Medulla oblongata (tissue), 1 donor: ENCODE results near the gene SOCS1.
A peak's percentile ranks its signal among the peaks of the same experiment; 100 is the strongest.

Experiments used
- DNase-seq: peaks from one replicate; pipeline ENCODE4 v3.0.0-alpha.2; 2015; ENCODE audit errors: extremely low spot score

The SOCS1 gene

GRCh38 chr16:11285842-11286241 is 29.8 kb upstream of the SOCS1 start:
- DNase-seq, result no peak

GRCh38 chr16:11283820-11284248 is 27.8 kb upstream of the SOCS1 start:
- no peak for DNase-seq

- DNase-seq, result no peak
These were observed 24.9 kb upstream of the SOCS1 start, which contains the start of gene PRM1 for GRCh38 chr16:11280616-11281522. Gene PRM1 (minus strand): TSS chr16:11281330. CDS start chr16:11281238, 92 bp downstream.

- DNase-seq, result no peak
These were observed 23.0 kb upstream of the SOCS1 start for GRCh38 chr16:11278681-11279628.

- no peak for DNase-seq
These were observed 21.8 kb upstream of the SOCS1 start for GRCh38 chr16:11277607-11278337.

GRCh38 chr16:11276896-11277593 is 21.0 kb upstream of the SOCS1 start:
- DNase-seq, result no peak

- DNase-seq, result no peak
These were observed 20.3 kb upstream of the SOCS1 start, which contains the start of gene PRM2 for GRCh38 chr16:11276143-11276895. Gene PRM2 (minus strand): TSS chr16:11276480. CDS start chr16:11276370, 110 bp downstream.

- DNase-seq, result no peak
These were observed 19.0 kb upstream of the SOCS1 start for GRCh38 chr16:11274964-11275363.

GRCh38 chr16:11273721-11274324 is 17.8 kb upstream of the SOCS1 start:
- DNase-seq, result peak; percentile 25

- no peak for DNase-seq
These were observed 17.1 kb upstream of the SOCS1 start, which contains the start of gene PRM3 for GRCh38 chr16:11272921-11273720. Gene PRM3 (minus strand): TSS chr16:11273629. CDS start chr16:11273595, 34 bp downstream.

GRCh38 chr16:11272484-11272883 is 16.5 kb upstream of the SOCS1 start:
- no peak for DNase-seq

GRCh38 chr16:11271610-11272009 is 15.6 kb upstream of the SOCS1 start:
- no peak for DNase-seq

GRCh38 chr16:11270602-11271162 is 14.7 kb upstream of the SOCS1 start:
- no peak for DNase-seq

- DNase-seq, result no peak
These were observed 12.9 kb upstream of the SOCS1 start, which contains the start of gene TNP2 for GRCh38 chr16:11268921-11269375. Gene TNP2 (minus strand): TSS chr16:11269325. CDS start chr16:11269262, 63 bp downstream.

GRCh38 chr16:11265124-11265523 is 9.1 kb upstream of the SOCS1 start:
- no peak for DNase-seq

- DNase-seq, result no peak
These were observed 8.3 kb upstream of the SOCS1 start for GRCh38 chr16:11264155-11264832.

GRCh38 chr16:11263737-11264136 is 7.7 kb upstream of the SOCS1 start:
- DNase-seq, result no peak

- no peak for DNase-seq
These were observed 6.9 kb upstream of the SOCS1 start for GRCh38 chr16:11262915-11263314.
